Thyroid gland (tissue), 4 donors: ENCODE data around the gene KCNK4.

Experiments
- CTCF ChIP-seq, 6 experiments: fragments of 200-600 bp in 3 of 6; fragments of 450-650 bp in 3 of 6; sonication (generic) in 3 of 6; IDR thresholded peaks; one replicate each; pipeline ENCODE4 v1.5.1; 2016 to 2019; ENCODE audit warnings: antibody characterized with exemption in 6 of 6, mild to moderate bottlenecking in 2 of 6, inconsistent platforms in 1 of 6, moderate library complexity in 1 of 6
- POLR2A ChIP-seq, 2 donors: fragments of 450-650 bp; IDR thresholded peaks; one replicate each; pipeline ENCODE4 v1.6.1; 2017; ENCODE audit warnings: antibody characterized with exemption in 2 of 2, mild to moderate bottlenecking in 2 of 2, moderate library complexity in 1 of 2

DNA sequence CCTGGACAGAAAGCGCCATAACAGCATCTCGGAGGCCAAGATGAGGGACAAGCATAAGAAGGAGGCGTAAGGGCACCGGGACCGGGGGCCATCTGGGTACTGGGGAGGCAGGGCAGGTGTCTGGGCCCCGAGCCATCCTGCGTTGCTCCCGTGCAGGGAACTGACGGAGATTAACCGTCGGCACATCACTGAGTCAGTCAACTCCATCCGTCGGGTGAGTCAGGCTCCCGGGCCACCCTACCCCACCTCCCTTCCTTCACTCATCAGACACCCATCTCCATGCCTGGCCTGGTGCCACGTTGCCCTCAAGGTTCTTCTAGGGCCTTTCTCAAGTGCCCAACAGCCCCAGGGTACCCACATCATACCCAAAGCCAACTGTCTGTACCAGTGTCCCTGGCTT is 24.8 kb upstream of the KCNK4 start:
- TF ChIP-seq POLR2A (IDR thresholded peaks at IDR 0.05) (no peak), CTCF (IDR thresholded peaks at IDR 0.05) (no peak)
